NCI-H510A (cell line): ENCODE data around the gene TMIE.

Source experiments
- DNase-seq: peaks from one replicate; lab custom pipeline; 2025; lab: John Stamatoyannopoulos, UW

The TMIE gene

GRCh38 chr3:46669191-46669999 is 31.8 kb upstream of the TMIE start:
- DNase-seq: no peak

- no peak for DNase-seq
Measured at GRCh38 chr3:46670000-46670890, 30.9 kb upstream of the TMIE start.

GRCh38 chr3:46670891-46671427 is 30.2 kb upstream of the TMIE start:
- DNase-seq: no peak

GRCh38 chr3:46671541-46672348 is 29.4 kb upstream of the TMIE start:
- DNase-seq: no peak

- DNase-seq: no peak
Measured at GRCh38 chr3:46672349-46672695, 28.9 kb upstream of the TMIE start.

GRCh38 chr3:46673151-46674030 is 27.8 kb upstream of the TMIE start:
- no peak for DNase-seq

GRCh38 chr3:46674031-46674845 is 27.0 kb upstream of the TMIE start:
- DNase-seq: no peak

GRCh38 chr3:46675426-46675825 is 25.8 kb upstream of the TMIE start:
- no peak for DNase-seq

- no peak for DNase-seq
Measured at GRCh38 chr3:46675843-46676567, 25.2 kb upstream of the TMIE start.

GRCh38 chr3:46676601-46677410 is 24.4 kb upstream of the TMIE start:
- no peak for DNase-seq

GRCh38 chr3:46677411-46677726 is 23.8 kb upstream of the TMIE start:
- DNase-seq: no peak

- no peak for DNase-seq
Measured at GRCh38 chr3:46678280-46678679, 22.9 kb upstream of the TMIE start.

GRCh38 chr3:46679681-46680080 is 21.5 kb upstream of the TMIE start:
- no peak for DNase-seq

GRCh38 chr3:46680298-46680826 is 20.8 kb upstream of the TMIE start:
- DNase-seq: no peak

GRCh38 chr3:46681387-46681786 is 19.8 kb upstream of the TMIE start:
- DNase-seq: no peak

GRCh38 chr3:46681856-46682540 is 19.2 kb upstream of the TMIE start:
- DNase-seq: no peak

- no peak for DNase-seq
Measured at GRCh38 chr3:46682974-46683373, 18.2 kb upstream of the TMIE start.

GRCh38 chr3:46684891-46685290 is 16.3 kb upstream of the TMIE start:
- DNase-seq: no peak
